OCI-LY7 (cell line): ENCODE results near the gene CDK10. TPM values are rescaled to one million over a fixed set of nuclear protein-coding genes. Genes with fewer than 3 reads are reported as not detected.

Experiments
- BruUV-seq: library from RNA; stranded (reverse); fragments of 400-500 nt; replicated peaks from 2 replicates; lab custom pipeline; 2021; lab: Mats Ljungman, UMichigan
- CTCF ChIA-PET: fragments of 300-600 bp; sonication (Branson Sonifier 250); formaldehyde crosslinking; loops from one replicate; lab custom pipeline; 2022; ENCODE audit warnings: antibody characterized with exemption; ENCODE audit not compliant: unreplicated experiment; lab: Charles Lee
- POLR2A ChIA-PET: fragments of 300-600 bp; sonication (Branson Sonifier 250); formaldehyde crosslinking; loops from one replicate; lab custom pipeline; 2022; ENCODE audit warnings: antibody characterized with exemption; lab: Charles Lee
- DNase-seq: peaks from one replicate; pipeline ENCODE4 v3.0.0-alpha.2; 2015; ENCODE audit warnings: low spot score
- H2AFZ ChIP-seq: fragments of 200-600 bp; sonication (generic), shearing (Covaris generic); 2 replicates; pipeline ENCODE4 v1.6.1; 2014; ENCODE audit warnings: mild to moderate bottlenecking, antibody characterized with exemption, low read length, moderate library complexity
- H3K27ac ChIP-seq: fragments of 200-600 bp; sonication (generic); 2 replicates; pipeline ENCODE4 v1.5.1; 2014; ENCODE audit warnings: mixed run types, low read depth, mild to moderate bottlenecking, moderate library complexity, low read length, inconsistent platforms; ENCODE audit not compliant: poor library complexity, severe bottlenecking
- H3K36me3 ChIP-seq: fragments of 200-600 bp; sonication (generic); 2 replicates; pipeline ENCODE4 v1.6.1; 2014; ENCODE audit warnings: mild to moderate bottlenecking, antibody characterized with exemption, low read length, moderate library complexity, mixed read lengths; ENCODE audit not compliant: insufficient read depth
- H3K4me1 ChIP-seq: fragments of 200-600 bp; sonication (generic); 2 replicates; pipeline ENCODE4 v1.5.1; 2014; ENCODE audit warnings: mild to moderate bottlenecking, low read length; ENCODE audit not compliant: insufficient read depth, poor library complexity, severe bottlenecking
- H3K4me2 ChIP-seq: fragments of 200-600 bp; sonication (generic); 2 replicates; pipeline ENCODE4 v1.6.1; 2014; ENCODE audit warnings: mild to moderate bottlenecking, low read length
- H3K4me3 ChIP-seq: fragments of 200-600 bp; sonication (generic); 2 replicates; pipeline ENCODE4 v1.5.1; 2014; ENCODE audit warnings: mild to moderate bottlenecking, low read depth, low read length; ENCODE audit not compliant: poor library complexity, severe bottlenecking
- H3K79me2 ChIP-seq: fragments of 200-600 bp; sonication (generic); 2 replicates; pipeline ENCODE4 v1.6.1; 2016; ENCODE audit warnings: low read depth, mild to moderate bottlenecking, low read length, moderate library complexity, mixed read lengths; ENCODE audit not compliant: insufficient read depth
- H3K9me2 ChIP-seq: fragments of 200-600 bp; sonication (generic); 2 replicates; pipeline ENCODE4 v1.6.1; 2016; ENCODE audit warnings: mild to moderate bottlenecking, low read length, mixed read lengths; ENCODE audit not compliant: insufficient read depth
- H3K9me3 ChIP-seq: fragments of 200-600 bp; sonication (generic); 2 replicates; pipeline ENCODE4 v1.6.1; 2014; ENCODE audit warnings: mild to moderate bottlenecking, mixed run types, low read length, mixed read lengths
- H4K20me1 ChIP-seq: fragments of 200-600 bp; sonication (generic); 2 replicates; pipeline ENCODE4 v1.6.1; 2014; ENCODE audit warnings: mild to moderate bottlenecking, antibody characterized with exemption, low read length, moderate library complexity, mixed read lengths; ENCODE audit not compliant: insufficient read depth
- EZH2phosphoT487 ChIP-seq: fragments of 200-600 bp; sonication (generic); IDR thresholded peaks from 2 replicates; pipeline ENCODE4 v1.6.1; 2018; ENCODE audit warnings: low read depth, borderline replicate concordance, mild to moderate bottlenecking, mixed run types, antibody characterized with exemption, low read length, moderate library complexity, mixed read lengths
- intact Hi-C: fragments of 100-400 bp; cut with micrococcal nuclease; formaldehyde crosslinking; loops from one replicate; pipeline ENCODE4 v1.10.0; 2022; ENCODE audit not compliant: unreplicated experiment
- total RNA-seq, 2 experiments: library from RNA; depleted of rRNA in 1 of 2; stranded (reverse); fragments of >200 nt in 1 of 2; shearing (Covaris generic) in 1 of 2; gene quantifications; 2 replicates each; pipeline ENCODE4 v1.2.3, GENCODE V29; 2014 to 2022
- TF ChIP-seq, protein P1 (sequence below): fragments of 200-600 bp; sonication (generic); conservative IDR thresholded peaks from 2 replicates; pipeline ENCODE4 v1.5.1; 2014; ENCODE audit warnings: mild to moderate bottlenecking, antibody characterized with exemption, low read length, moderate library complexity, mixed read lengths

The CDK10 gene
- total RNA-seq, 2 experiments from 2014 or later = 98.6 to 130 TPM

- peaks cover 6% of the 10 kb centered on the region; the same call in 1 of the 2 replicates for H3K79me2 ChIP-seq
- intact Hi-C loops = loop anchor here (5.0 kb wide), 1 partner anchor 195 kb away; the partner anchor contains the start of gene MC1R
Observed at GRCh38 chr16:89722392-89723278, 36.1 kb downstream of the CDK10 start.

DNA sequence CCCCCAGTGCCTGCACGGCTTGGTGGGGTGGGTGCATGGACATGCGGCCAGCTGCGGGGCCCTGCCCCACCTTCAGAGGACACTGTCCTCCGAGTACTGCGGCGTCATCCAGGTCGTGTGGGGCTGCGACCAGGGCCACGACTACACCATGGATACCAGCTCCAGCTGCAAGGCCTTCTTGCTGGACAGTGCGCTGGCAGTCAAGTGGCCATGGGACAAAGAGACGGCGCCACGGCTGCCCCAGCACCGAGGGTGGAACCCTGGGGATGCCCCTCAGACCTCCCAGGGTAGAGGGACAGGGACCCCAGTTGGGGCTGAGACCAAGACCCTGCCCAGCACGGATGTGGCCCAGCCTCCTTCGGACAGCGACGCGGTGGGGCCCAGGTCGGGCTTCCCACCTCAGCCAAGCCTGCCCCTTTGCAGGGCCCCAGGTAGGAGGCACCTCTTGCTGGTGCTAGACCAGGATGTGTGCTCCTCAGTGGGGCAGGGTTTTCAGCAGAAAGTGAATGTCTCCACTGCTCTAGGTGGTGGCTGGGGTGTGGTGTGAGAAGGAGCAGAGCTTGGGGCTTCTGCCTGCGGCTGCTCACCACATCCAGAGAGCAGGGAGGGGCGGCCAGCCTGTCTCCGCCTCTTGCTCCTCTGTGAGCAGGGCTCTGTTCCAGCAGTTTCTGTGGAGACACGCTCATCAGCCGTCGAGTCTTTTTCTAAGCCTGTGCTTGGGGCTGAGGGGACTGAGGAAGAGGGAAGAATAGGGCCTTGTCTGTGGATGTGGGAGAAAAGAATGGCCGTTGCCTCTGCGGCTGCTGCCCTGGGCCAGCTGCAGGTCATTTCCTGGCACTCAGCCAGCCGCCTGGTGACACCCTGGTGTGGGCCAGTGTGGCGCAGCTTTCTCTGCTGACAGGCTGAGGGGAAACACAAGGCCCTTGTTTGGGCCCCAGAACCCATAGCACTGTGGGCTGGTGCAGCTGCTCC lies 37.1 kb downstream of the CDK10 start:
- DNase-seq = no peak
- no peak overlapping the region for H3K4me3 ChIP-seq
- H3K4me1 ChIP-seq = peaks cover 19% of the 10 kb centered on the region
- TF ChIP-seq, protein P1, sequence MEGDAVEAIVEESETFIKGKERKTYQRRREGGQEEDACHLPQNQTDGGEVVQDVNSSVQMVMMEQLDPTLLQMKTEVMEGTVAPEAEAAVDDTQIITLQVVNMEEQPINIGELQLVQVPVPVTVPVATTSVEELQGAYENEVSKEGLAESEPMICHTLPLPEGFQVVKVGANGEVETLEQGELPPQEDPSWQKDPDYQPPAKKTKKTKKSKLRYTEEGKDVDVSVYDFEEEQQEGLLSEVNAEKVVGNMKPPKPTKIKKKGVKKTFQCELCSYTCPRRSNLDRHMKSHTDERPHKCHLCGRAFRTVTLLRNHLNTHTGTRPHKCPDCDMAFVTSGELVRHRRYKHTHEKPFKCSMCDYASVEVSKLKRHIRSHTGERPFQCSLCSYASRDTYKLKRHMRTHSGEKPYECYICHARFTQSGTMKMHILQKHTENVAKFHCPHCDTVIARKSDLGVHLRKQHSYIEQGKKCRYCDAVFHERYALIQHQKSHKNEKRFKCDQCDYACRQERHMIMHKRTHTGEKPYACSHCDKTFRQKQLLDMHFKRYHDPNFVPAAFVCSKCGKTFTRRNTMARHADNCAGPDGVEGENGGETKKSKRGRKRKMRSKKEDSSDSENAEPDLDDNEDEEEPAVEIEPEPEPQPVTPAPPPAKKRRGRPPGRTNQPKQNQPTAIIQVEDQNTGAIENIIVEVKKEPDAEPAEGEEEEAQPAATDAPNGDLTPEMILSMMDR = no peak
- TF ChIP-seq EZH2phosphoT487 = no peak
- peaks cover 38% of the 10 kb centered on the region for H3K36me3 ChIP-seq
- no peaks in the 10 kb centered on the region for H3K9me2 ChIP-seq
- H3K27ac ChIP-seq = no peak overlapping the region
- no TSS peak for BruUV-seq
- H4K20me1 ChIP-seq = peaks cover 17% of the 10 kb centered on the region
- H3K4me2 ChIP-seq = no peak overlapping the region
- H3K9me3 ChIP-seq = no peaks in the 10 kb centered on the region
- ChIA-PET CTCF (no interaction called here), POLR2A (no interaction called here)
- intact Hi-C loops = loop anchor here (5.0 kb wide), 1 partner anchor 194 kb away; the partner anchor contains the start of gene MC1R
- H3K79me2 ChIP-seq = peaks cover 6% of the 10 kb centered on the region; the same call in 1 of the 2 replicates
- no peak overlapping the region for H2AFZ ChIP-seq

More at GRCh38 chr16:89722392-89723278, 36.1 kb downstream of the CDK10 start:
- H3K9me3 ChIP-seq = no peaks in the 10 kb centered on the region
- peaks cover 17% of the 10 kb centered on the region for H4K20me1 ChIP-seq
- BruUV-seq = no TSS peak
- peaks cover 33% of the 10 kb centered on the region for H3K36me3 ChIP-seq
- ChIA-PET POLR2A (no interaction called here), CTCF (no interaction called here)
- H3K4me3 ChIP-seq = peak overlapping the region; percentile 89
- no peaks in the 10 kb centered on the region for H3K9me2 ChIP-seq
- H3K27ac ChIP-seq = peak overlapping the region; percentile 57
- no peak for DNase-seq
- peak overlapping the region; percentile 91 for H3K4me2 ChIP-seq
- no peak overlapping the region for H2AFZ ChIP-seq
- H3K4me1 ChIP-seq = peaks cover 19% of the 10 kb centered on the region
- no peak for TF ChIP-seq EZH2phosphoT487
- TF ChIP-seq, protein P1 = no peak
